OCI-LY3 (cell line): ENCODE measurements around the gene STK39.
A peak's percentile ranks its signal among the peaks of the same experiment; 100 is the strongest.

Source experiments
- H2AFZ ChIP-seq: fragments of 200-600, 300-600 bp; shearing (Covaris generic); 2 replicates; pipeline ENCODE4 v1.6.0; 2014; ENCODE audit warnings: antibody characterized with exemption, low read depth, low read length
- H3K27ac ChIP-seq: fragments of 200-600, 300-600 bp; sonication (generic); 2 replicates; pipeline ENCODE4 v1.5.1; 2014; ENCODE audit warnings: mild to moderate bottlenecking, low read length, moderate library complexity, mixed read lengths
- H3K27me3 ChIP-seq: fragments of 200-600, 300-600 bp; sonication (generic); 2 replicates; pipeline ENCODE4 v1.6.1; 2014; ENCODE audit warnings: low read depth, low read length, mixed read lengths
- H3K36me3 ChIP-seq: fragments of 200-600, 300-600 bp; sonication (generic); replicated peaks from 2 replicates; pipeline ENCODE3; 2014; ENCODE audit warnings: low read depth, low read length, mixed read lengths
- H3K4me1 ChIP-seq: fragments of 300-600, 200-600 bp; sonication (generic); 2 replicates; pipeline ENCODE4 v1.6.1; 2014; ENCODE audit warnings: low read length, mixed read lengths
- H3K4me2 ChIP-seq: fragments of 200-600, 300-600 bp; sonication (generic); 2 replicates; pipeline ENCODE4 v1.6.1; 2014; ENCODE audit warnings: low read length, mixed read lengths
- H3K4me3 ChIP-seq: fragments of 300-600, 200-600 bp; sonication (generic); 2 replicates; pipeline ENCODE4 v1.5.1; 2014; ENCODE audit warnings: antibody characterized with exemption, mild to moderate bottlenecking, low read length, moderate library complexity
- H3K79me2 ChIP-seq: fragments of 300-600, 200-600 bp; shearing (Covaris generic); 2 replicates; pipeline ENCODE4 v1.6.1; 2014; ENCODE audit warnings: mild to moderate bottlenecking, low read length, mixed read lengths
- H3K9ac ChIP-seq: fragments of 300-600, 200-600 bp; shearing (Covaris generic); 2 replicates; pipeline ENCODE4 v1.6.0; 2014; ENCODE audit warnings: mild to moderate bottlenecking, low read length, moderate library complexity
- H3K9me3 ChIP-seq: fragments of 200-600, 300-600 bp; shearing (Covaris generic); 2 replicates; pipeline ENCODE4 v1.6.1; 2014; ENCODE audit warnings: low read length, mixed read lengths; ENCODE audit not compliant: insufficient read depth
- H4K20me1 ChIP-seq: fragments of 200-600, 300-600 bp; sonication (generic); 2 replicates; pipeline ENCODE4 v1.6.1; 2016; ENCODE audit warnings: low read length, mixed read lengths; ENCODE audit not compliant: insufficient read depth
- CTCF ChIP-seq: fragments of 200-600, 300-600 bp; sonication (generic); IDR thresholded peaks from 2 replicates; pipeline ENCODE4 v1.5.1; 2014; ENCODE audit warnings: antibody characterized with exemption, low read length, low read depth
- EZH2phosphoT487 ChIP-seq: fragments of 200-600 bp; shearing (Covaris generic); IDR thresholded peaks from 2 replicates; pipeline ENCODE4 v1.6.1; 2018; ENCODE audit warnings: antibody characterized with exemption, mixed run types, low read depth

The STK39 gene

GRCh38 chr2:168192839-168193616 is 54.4 kb downstream of the STK39 start:
- Histone ChIP-seq H3K27me3 (peaks cover 11% of the 10 kb centered on the region), H3K36me3 (no peaks in the 10 kb centered on the region), H4K20me1 (peaks cover 7% of the 10 kb centered on the region; the same call in 1 of the 2 replicates), H3K4me1 (peaks cover 35% of the 10 kb centered on the region), H3K27ac (no peak overlapping the region), H3K79me2 (no peaks in the 10 kb centered on the region; the same call in 1 of the 2 replicates), H3K9ac (no peak overlapping the region), H3K9me3 (no peaks in the 10 kb centered on the region), H3K4me3 (peak overlapping the region; percentile 20; the same call in 1 of the 2 replicates), H3K4me2 (peak overlapping the region; percentile 58), H2AFZ (no peak overlapping the region)
- TF ChIP-seq CTCF (no peak), EZH2phosphoT487 (no peak)

- H3K9ac ChIP-seq: no peak overlapping the region
Measured at GRCh38 chr2:168191955-168192785, 55.2 kb downstream of the STK39 start.

GRCh38 chr2:168190590-168191336 is 56.6 kb downstream of the STK39 start:
- TF ChIP-seq EZH2phosphoT487 (no peak), CTCF (no peak)
- no peak overlapping the region for H3K4me2 ChIP-seq

More at GRCh38 chr2:168191955-168192785, 55.2 kb downstream of the STK39 start:
- H2AFZ ChIP-seq: no peak overlapping the region
- peaks cover 10% of the 10 kb centered on the region for H3K27me3 ChIP-seq
- H3K36me3 ChIP-seq: no peaks in the 10 kb centered on the region
- H3K79me2 ChIP-seq: no peaks in the 10 kb centered on the region; the same call in 1 of the 2 replicates
- H3K4me1 ChIP-seq: peaks cover 35% of the 10 kb centered on the region
- no peak overlapping the region for H3K4me2 ChIP-seq
- H3K27ac ChIP-seq: no peak overlapping the region
- H3K4me3 ChIP-seq: no peak overlapping the region
- peaks cover 7% of the 10 kb centered on the region; the same call in 1 of the 2 replicates for H4K20me1 ChIP-seq
- no peak for TF ChIP-seq EZH2phosphoT487
- no peak for TF ChIP-seq CTCF
- H3K9me3 ChIP-seq: no peaks in the 10 kb centered on the region

More at GRCh38 chr2:168190590-168191336, 56.6 kb downstream of the STK39 start:
- Histone ChIP-seq H3K9me3 (no peaks in the 10 kb centered on the region), H3K27ac (no peak overlapping the region), H4K20me1 (peaks cover 7% of the 10 kb centered on the region; the same call in 1 of the 2 replicates), H2AFZ (no peak overlapping the region), H3K79me2 (no peaks in the 10 kb centered on the region), H3K27me3 (0 out of 2 replicates have a peak, but pooled peaks cover 5% of the 10 kb centered on the region), H3K4me1 (peaks cover 31% of the 10 kb centered on the region), H3K4me3 (no peak overlapping the region), H3K36me3 (no peaks in the 10 kb centered on the region), H3K9ac (no peak overlapping the region)
